Uterus (tissue), 4 donors: ENCODE results near the gene OPCML. TPM values are rescaled to one million over a fixed set of nuclear protein-coding genes. Genes with fewer than 3 reads are reported as not detected.

Source experiments
- DNase-seq, 2 donors: peaks; one replicate each; pipeline ENCODE4 v3.0.0-alpha.2; 2019 to 2020
- H3K27ac ChIP-seq, 2 donors: fragments of 200-600 bp; sonication (generic); 1 replicate in 1 of 2; 2 replicates in 1 of 2; pipeline ENCODE4 v1.5.1; 2016 to 2018
- H3K27me3 ChIP-seq, 2 donors: fragments of 200-600 bp; sonication (generic); one replicate each; pipeline ENCODE4 v1.5.1; 2018 to 2019; ENCODE audit warnings: control low read depth in 1 of 2
- H3K36me3 ChIP-seq, 2 donors: fragments of 200-600 bp; sonication (generic); one replicate each; pipeline ENCODE4 v1.5.1; 2019; ENCODE audit warnings: control low read depth in 1 of 2
- H3K4me1 ChIP-seq, 2 donors: fragments of 200-600 bp; sonication (generic); one replicate each; pipeline ENCODE4 v1.5.1; 2018 to 2019; ENCODE audit warnings: control low read depth in 1 of 2
- H3K4me3 ChIP-seq, 2 donors: fragments of 200-600 bp; sonication (generic); 1 replicate in 1 of 2; 2 replicates in 1 of 2; pipeline ENCODE4 v1.5.1; 2018 to 2019; ENCODE audit warnings: mild to moderate bottlenecking in 1 of 2
- H3K9me3 ChIP-seq, 2 donors: fragments of 200-600 bp; sonication (generic); one replicate each; pipeline ENCODE4 v1.5.1; 2019; ENCODE audit warnings: control low read depth in 1 of 2
- POLR2A ChIP-seq, 2 donors: fragments of 450-650 bp; IDR thresholded peaks; one replicate each; pipeline ENCODE4 v1.6.1; 2016; ENCODE audit warnings: antibody characterized with exemption in 2 of 2, mild to moderate bottlenecking in 1 of 2, moderate library complexity in 1 of 2
- intact Hi-C: fragments of 100-400 bp; cut with DNase I; formaldehyde crosslinking; loops from one replicate; pipeline ENCODE4 v1.15.1; 2023; ENCODE audit warnings: low total_unique reads
- total RNA-seq, 4 donors: library from RNA; depleted of rRNA in 3 of 4; stranded (reverse); fragments of >200 nt in 3 of 4; gene quantifications; one replicate each; pipeline versions ENCODE4 v1.1.0 to v1.2.4, GENCODE V29; 2014 to 2023
- TF ChIP-seq, protein P1 (sequence below), 4 experiments: fragments of 200-600 bp in 2 of 4; fragments of 450-650 bp in 2 of 4; sonication (generic) in 2 of 4; IDR thresholded peaks; one replicate each; pipeline ENCODE4 v1.5.1; 2016 to 2019; ENCODE audit warnings: antibody characterized with exemption in 4 of 4, mild to moderate bottlenecking in 2 of 4, moderate library complexity in 1 of 4
- donor health status: DM: yes; HTN: yes; CAD: no.

The OPCML gene
- total RNA-seq, 4 donors from 2014 or later, result under 0.01 to 3.9 (median 1.7) TPM

DNA sequence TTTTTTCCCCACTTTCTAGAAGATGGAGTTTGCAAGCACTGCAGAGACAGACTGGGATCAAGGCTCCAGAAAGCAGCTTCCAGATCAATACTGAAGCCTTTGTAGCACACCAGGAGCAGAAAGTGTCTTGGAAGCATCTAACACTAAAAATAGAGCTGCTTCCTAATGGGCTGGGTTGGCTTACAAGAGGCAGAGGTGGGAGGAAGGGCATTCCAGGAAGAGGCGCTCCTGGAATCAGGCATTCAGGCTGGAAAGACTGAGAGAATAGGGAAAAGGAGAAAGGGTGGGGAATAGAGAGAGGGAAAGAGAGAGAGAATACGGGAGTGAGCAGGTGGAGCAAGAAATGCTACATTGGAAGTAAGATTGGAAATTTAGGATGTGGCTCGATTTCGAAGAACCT is 395.9 kb downstream of the OPCML start:
- Histone ChIP-seq H3K4me3 (no peak overlapping the region), H3K4me1 (no peaks in the 10 kb centered on the region), H3K27me3 (no peaks in the 10 kb centered on the region), H3K27ac (no peak overlapping the region), H3K9me3 (no peaks in the 10 kb centered on the region), H3K36me3 (no peaks in the 10 kb centered on the region)
- intact Hi-C loops, result no loop called here
- no peak for DNase-seq
- TF ChIP-seq, protein P1, sequence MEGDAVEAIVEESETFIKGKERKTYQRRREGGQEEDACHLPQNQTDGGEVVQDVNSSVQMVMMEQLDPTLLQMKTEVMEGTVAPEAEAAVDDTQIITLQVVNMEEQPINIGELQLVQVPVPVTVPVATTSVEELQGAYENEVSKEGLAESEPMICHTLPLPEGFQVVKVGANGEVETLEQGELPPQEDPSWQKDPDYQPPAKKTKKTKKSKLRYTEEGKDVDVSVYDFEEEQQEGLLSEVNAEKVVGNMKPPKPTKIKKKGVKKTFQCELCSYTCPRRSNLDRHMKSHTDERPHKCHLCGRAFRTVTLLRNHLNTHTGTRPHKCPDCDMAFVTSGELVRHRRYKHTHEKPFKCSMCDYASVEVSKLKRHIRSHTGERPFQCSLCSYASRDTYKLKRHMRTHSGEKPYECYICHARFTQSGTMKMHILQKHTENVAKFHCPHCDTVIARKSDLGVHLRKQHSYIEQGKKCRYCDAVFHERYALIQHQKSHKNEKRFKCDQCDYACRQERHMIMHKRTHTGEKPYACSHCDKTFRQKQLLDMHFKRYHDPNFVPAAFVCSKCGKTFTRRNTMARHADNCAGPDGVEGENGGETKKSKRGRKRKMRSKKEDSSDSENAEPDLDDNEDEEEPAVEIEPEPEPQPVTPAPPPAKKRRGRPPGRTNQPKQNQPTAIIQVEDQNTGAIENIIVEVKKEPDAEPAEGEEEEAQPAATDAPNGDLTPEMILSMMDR (IDR thresholded peaks at IDR 0.05), result no peak
- no peak for TF ChIP-seq POLR2A (IDR thresholded peaks at IDR 0.05)

- H3K4me3 ChIP-seq, result no peak overlapping the region
- H3K36me3 ChIP-seq, result no peaks in the 10 kb centered on the region
- no peak for TF ChIP-seq POLR2A (IDR thresholded peaks at IDR 0.05)
- TF ChIP-seq, protein P1 (IDR thresholded peaks at IDR 0.05), result peak; percentile 31 to 54 (median 50)
- DNase-seq, result no peak
- intact Hi-C loops, result no loop called here
- H3K9me3 ChIP-seq, result no peaks in the 10 kb centered on the region
- no peaks in the 10 kb centered on the region for H3K4me1 ChIP-seq
- H3K27ac ChIP-seq, result no peak overlapping the region
- no peaks in the 10 kb centered on the region for H3K27me3 ChIP-seq
These were observed 397.8 kb downstream of the OPCML start for GRCh38 chr11:133134314-133135173.

- Histone ChIP-seq H3K27ac (no peak overlapping the region), H3K4me1 (no peaks in the 10 kb centered on the region), H3K36me3 (no peaks in the 10 kb centered on the region), H3K27me3 (no peaks in the 10 kb centered on the region), H3K4me3 (no peak overlapping the region), H3K9me3 (no peaks in the 10 kb centered on the region)
- DNase-seq, result no peak
- no peak for TF ChIP-seq POLR2A (IDR thresholded peaks at IDR 0.05)
- TF ChIP-seq, protein P1 (IDR thresholded peaks at IDR 0.05), result no peak
- intact Hi-C loops, result no loop called here
These were observed 398.7 kb downstream of the OPCML start for GRCh38 chr11:133133606-133134005.

DNA sequence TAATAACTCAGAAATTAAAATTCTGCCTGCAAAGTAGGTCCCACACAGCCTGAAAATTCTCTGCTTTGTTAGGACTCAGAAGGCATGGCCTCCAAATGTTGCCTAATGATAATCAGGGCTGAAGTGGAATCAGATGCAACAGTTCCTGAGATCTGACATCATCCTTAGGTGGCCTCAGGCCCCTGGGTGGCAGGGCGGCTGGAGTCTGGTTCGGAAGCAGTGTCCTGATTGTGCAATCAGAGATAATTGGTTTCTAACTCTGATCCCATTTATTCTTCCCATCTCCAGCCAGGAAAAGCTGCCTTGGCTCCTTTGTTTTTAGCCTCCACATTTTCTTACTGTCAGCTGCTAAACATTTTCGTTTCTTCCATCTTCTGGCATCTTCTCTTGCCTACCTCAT is 399.3 kb downstream of the OPCML start:
- TF ChIP-seq, protein P1 (IDR thresholded peaks at IDR 0.05), result no peak
- no peak for TF ChIP-seq POLR2A (IDR thresholded peaks at IDR 0.05)
- Histone ChIP-seq H3K27me3 (no peaks in the 10 kb centered on the region), H3K36me3 (no peaks in the 10 kb centered on the region), H3K27ac (no peak overlapping the region), H3K4me3 (no peak overlapping the region), H3K9me3 (no peaks in the 10 kb centered on the region), H3K4me1 (no peaks in the 10 kb centered on the region)
- intact Hi-C loops, result no loop called here
- DNase-seq, result no peak

DNA sequence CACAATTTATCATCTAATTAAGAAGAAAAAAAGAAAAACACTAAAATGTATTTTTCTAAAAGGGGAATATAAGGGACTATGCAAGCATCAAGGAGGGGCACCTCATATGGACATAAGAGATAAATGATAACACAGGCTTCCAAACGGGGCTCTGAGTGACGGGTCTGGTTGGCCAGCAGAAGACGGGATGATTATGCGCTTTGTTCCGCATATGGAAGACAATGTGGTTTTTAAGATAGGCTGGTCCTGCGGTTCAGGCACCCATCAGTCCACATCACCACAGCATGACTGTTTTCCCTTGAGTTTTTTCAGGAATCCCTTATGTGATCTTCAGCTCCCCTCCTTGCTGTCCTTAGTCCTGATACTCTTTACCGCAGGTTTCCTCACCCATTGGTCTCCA is 404.6 kb downstream of the OPCML start:
- no peak for DNase-seq
- Histone ChIP-seq H3K9me3 (no peaks in the 10 kb centered on the region), H3K4me1 (no peaks in the 10 kb centered on the region), H3K27ac (no peak overlapping the region), H3K27me3 (no peaks in the 10 kb centered on the region), H3K36me3 (no peaks in the 10 kb centered on the region), H3K4me3 (no peak overlapping the region)
- no peak for TF ChIP-seq POLR2A (IDR thresholded peaks at IDR 0.05)
- TF ChIP-seq, protein P1 (IDR thresholded peaks at IDR 0.05), result no peak
- intact Hi-C loops, result no loop called here
